SK-N-SH (cell line): ENCODE measurements around the gene FAM20C. TPM values are rescaled to one million over a fixed set of nuclear protein-coding genes. Genes with fewer than 3 reads are reported as not detected.

ENCODE experiments used
- CTCF ChIA-PET: fragments of 300-600, 350-600 bp; formaldehyde crosslinking; extraction: SDS; loops from one replicate; lab custom pipeline; 2021; lab: Yijun Ruan, JAX
- POLR2A ChIA-PET: fragments of 350-600 bp; sonication (Branson Sonifier 250); formaldehyde crosslinking; extraction: SDS; loops from one replicate; lab custom pipeline; 2020; ENCODE audit warnings: antibody characterized with exemption, inconsistent platforms; lab: Yijun Ruan, JAX
- DNase-seq: peaks from one replicate; pipeline ENCODE4 v3.0.0; 2012
- H2AFZ ChIP-seq: fragments of 200-600 bp; sonication (generic); 2 replicates; pipeline ENCODE4 v1.8.1; 2016; ENCODE audit warnings: antibody characterized with exemption, mild to moderate bottlenecking, low read depth
- H3F3A ChIP-seq: fragments of 200-600 bp; sonication (generic); replicated peaks from 2 replicates; pipeline ENCODE3; 2016; ENCODE audit warnings: antibody characterized with exemption, mild to moderate bottlenecking; ENCODE audit not compliant: insufficient read depth
- H3K27ac ChIP-seq, 2 experiments: fragments of 200-500 bp in 1 of 2; fragments of 200-600 bp in 1 of 2; sonication (Bioruptor generic) in 1 of 2; sonication (generic), shearing (Covaris generic) in 1 of 2; 2 replicates each; pipeline versions ENCODE4 v1.5.1 to v1.6.1; 2014 to 2016; ENCODE audit warnings: low read depth in 2 of 2, inconsistent platforms in 1 of 2, low read length in 1 of 2, mild to moderate bottlenecking in 1 of 2, mixed read lengths in 1 of 2
- H3K27me3 ChIP-seq: fragments of 200-600 bp; sonication (generic), shearing (Covaris generic); 2 replicates; pipeline ENCODE4 v1.6.1; 2016; ENCODE audit warnings: mixed run types; ENCODE audit not compliant: insufficient read depth
- H3K36me3 ChIP-seq, 2 experiments: fragments of 200-500 bp in 1 of 2; fragments of 200-600 bp in 1 of 2; sonication (Bioruptor generic) in 1 of 2; sonication (generic) in 1 of 2; replicated peaks in 1 of 2; 2 replicates each; pipeline versions ENCODE3 to v1.5.1; 2014 to 2016; ENCODE audit warnings: low read length in 1 of 2, mild to moderate bottlenecking in 1 of 2; ENCODE audit not compliant: insufficient read depth in 2 of 2, control insufficient read depth in 1 of 2
- H3K4me1 ChIP-seq, 2 experiments: fragments of 200-500 bp in 1 of 2; fragments of 200-600 bp in 1 of 2; sonication (Bioruptor generic) in 1 of 2; sonication (generic), shearing (Covaris generic) in 1 of 2; 2 replicates each; pipeline versions ENCODE4 v1.5.1 to v1.6.1; 2014 to 2016; ENCODE audit warnings: low read depth in 1 of 2, low read length in 1 of 2, mixed run types in 1 of 2; ENCODE audit not compliant: insufficient read depth in 2 of 2, control insufficient read depth in 1 of 2
- H3K4me2 ChIP-seq: fragments of 200-600 bp; sonication (generic), shearing (Covaris generic); 2 replicates; pipeline ENCODE4 v1.6.1; 2017; ENCODE audit warnings: mixed run types
- H3K4me3 ChIP-seq, 2 experiments: fragments of 200-500 bp in 1 of 2; fragments of 200-600 bp in 1 of 2; sonication (Bioruptor generic) in 1 of 2; sonication (generic), shearing (Covaris generic) in 1 of 2; 2 replicates each; pipeline versions ENCODE4 v1.5.1 to v1.8.1; 2014 to 2016; ENCODE audit warnings: low read depth in 2 of 2, inconsistent platforms in 1 of 2, low read length in 1 of 2, mild to moderate bottlenecking in 1 of 2, mixed read lengths in 1 of 2, moderate library complexity in 1 of 2
- H3K79me2 ChIP-seq: fragments of 200-600 bp; sonication (generic); 2 replicates; pipeline ENCODE4 v1.8.1; 2017; ENCODE audit warnings: mild to moderate bottlenecking; ENCODE audit not compliant: insufficient read depth
- H3K9ac ChIP-seq: fragments of 200-600 bp; sonication (generic); 2 replicates; pipeline ENCODE4 v1.6.1; 2017; ENCODE audit warnings: mixed run types
- H3K9me2 ChIP-seq: fragments of 200-600 bp; sonication (generic); 2 replicates; pipeline ENCODE4 v1.6.1; 2017; ENCODE audit warnings: mixed run types
- H3K9me3 ChIP-seq: fragments of 200-600 bp; sonication (generic); 2 replicates; pipeline ENCODE4 v1.6.1; 2017; ENCODE audit warnings: mixed run types, mild to moderate bottlenecking, moderate library complexity
- H4K20me1 ChIP-seq: fragments of 200-600 bp; sonication (generic); 2 replicates; pipeline ENCODE4 v1.6.1; 2017; ENCODE audit warnings: mild to moderate bottlenecking, mixed run types; ENCODE audit not compliant: insufficient read depth
- CHD2 ChIP-seq: fragments of 150-350 bp; IDR thresholded peaks from 2 replicates; pipeline ENCODE4 v1.6.1; 2018; ENCODE audit warnings: low read length; ENCODE audit not compliant: partially characterized antibody
- EP300 ChIP-seq, 2 experiments: IDR thresholded peaks; 2 replicates each; pipeline versions ENCODE4 v1.4.0 to v1.6.1; 2012; ENCODE audit warnings: borderline replicate concordance in 1 of 2, low read depth in 1 of 2, low read length in 1 of 2
- EZH2phosphoT487 ChIP-seq: fragments of 200-600 bp; sonication (generic); IDR thresholded peaks from 2 replicates; pipeline ENCODE4 v1.6.1; 2017; ENCODE audit warnings: low read depth, mixed run types, mild to moderate bottlenecking, antibody characterized with exemption, moderate library complexity, borderline replicate concordance
- FOSL2 ChIP-seq: IDR thresholded peaks from 2 replicates; pipeline ENCODE4 v1.4.0; 2012; ENCODE audit warnings: low read depth, mild to moderate bottlenecking, moderate library complexity, borderline replicate concordance
- FOXM1 ChIP-seq: IDR thresholded peaks from 2 replicates; pipeline ENCODE4 v1.4.0; 2012; ENCODE audit warnings: low read depth, mild to moderate bottlenecking
- GABPA ChIP-seq: IDR thresholded peaks from 2 replicates; pipeline ENCODE4 v1.4.0; 2012; ENCODE audit warnings: low read depth, mild to moderate bottlenecking
- MEF2A ChIP-seq: IDR thresholded peaks from 2 replicates; pipeline ENCODE4 v1.4.0; 2012; ENCODE audit warnings: low read depth, borderline replicate concordance
- NRF1 ChIP-seq: IDR thresholded peaks from 2 replicates; pipeline ENCODE4 v1.6.1; 2012; ENCODE audit warnings: low read depth, mild to moderate bottlenecking, low read length
- POLR2AphosphoS5 ChIP-seq: IDR thresholded peaks from 2 replicates; pipeline ENCODE4 v1.6.1; 2012; ENCODE audit warnings: low read depth, low read length
- RAD21 ChIP-seq: IDR thresholded peaks from 2 replicates; pipeline ENCODE4 v1.6.1; 2012; ENCODE audit warnings: mild to moderate bottlenecking, low read length
- RFX5 ChIP-seq: IDR thresholded peaks from 2 replicates; pipeline ENCODE4 v1.6.1; 2012; ENCODE audit warnings: mild to moderate bottlenecking, improper control_type of control experiment, low read length
- RXRA ChIP-seq: IDR thresholded peaks from 2 replicates; pipeline ENCODE4 v1.4.0; 2012; ENCODE audit warnings: low read depth, mild to moderate bottlenecking, borderline replicate concordance
- SIN3A ChIP-seq: IDR thresholded peaks from 2 replicates; pipeline ENCODE4 v1.6.1; 2012; ENCODE audit warnings: low read depth, mild to moderate bottlenecking, low read length, moderate library complexity, borderline replicate concordance
- TAF1 ChIP-seq: IDR thresholded peaks from 2 replicates; pipeline ENCODE4 v1.6.1; 2012; ENCODE audit warnings: low read depth, mild to moderate bottlenecking, low read length, moderate library complexity, borderline replicate concordance
- polyA plus RNA-seq, 3 experiments: library from polyadenylated mRNA; depleted of rRNA; stranded (reverse); fragments of >200 nt; gene quantifications; 2 replicates each; pipeline ENCODE4 v1.2.3, GENCODE V29; 2012
- TF ChIP-seq, protein P1 (sequence below): IDR thresholded peaks from 2 replicates; pipeline ENCODE4; 2012
- TF ChIP-seq, protein P2 (sequence below): fragments of 150-350 bp; IDR thresholded peaks from 2 replicates; pipeline ENCODE4 v1.6.1; 2016; ENCODE audit warnings: mild to moderate bottlenecking, low read depth, low read length
- TF ChIP-seq, protein P3 (sequence below): IDR thresholded peaks from 2 replicates; pipeline ENCODE4 v1.4.0; 2012; ENCODE audit warnings: low read depth
- TF ChIP-seq, protein P4 (sequence below): IDR thresholded peaks from 2 replicates; pipeline ENCODE4 v1.4.0; 2012; ENCODE audit warnings: low read depth, borderline replicate concordance
- TF ChIP-seq, protein P5 (sequence below): IDR thresholded peaks from 2 replicates; pipeline ENCODE4 v1.6.1; 2012; ENCODE audit warnings: mild to moderate bottlenecking, low read depth, low read length, moderate library complexity
- TF ChIP-seq, protein P6 (sequence below): fragments of 150-350 bp; IDR thresholded peaks from 2 replicates; pipeline ENCODE4 v1.6.1; 2017; ENCODE audit warnings: antibody characterized with exemption, low read length, low read depth, borderline replicate concordance

FAM20C gene
- polyA plus RNA-seq, 1 of the 3 experiments (the other 2 are of a cell fraction) = 12.7 TPM

DNA sequence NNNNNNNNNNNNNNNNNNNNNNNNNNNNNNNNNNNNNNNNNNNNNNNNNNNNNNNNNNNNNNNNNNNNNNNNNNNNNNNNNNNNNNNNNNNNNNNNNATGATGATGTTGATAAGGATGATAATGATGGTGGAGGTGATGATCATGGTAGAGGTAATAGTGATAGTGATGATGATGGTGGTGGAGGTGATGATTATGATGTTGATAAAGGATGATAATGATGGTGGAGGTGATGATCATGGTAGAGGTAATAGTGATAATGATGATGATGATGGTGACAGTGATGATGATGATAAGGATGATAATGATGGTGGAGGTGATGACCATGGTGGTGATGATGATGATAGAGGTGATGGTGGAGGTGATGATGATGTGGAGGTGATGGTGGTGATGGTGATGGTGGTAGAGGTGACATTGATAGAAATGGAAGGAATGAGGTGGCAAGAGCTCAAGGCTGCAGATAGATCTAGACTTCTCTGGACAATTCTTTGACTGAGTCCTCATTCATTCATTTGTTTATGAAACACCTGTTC is 47.8 kb downstream of the FAM20C start:
- DNase-seq = no peak
- no peaks in the 10 kb centered on the region for H3K9me2 ChIP-seq
- H3K9me3 ChIP-seq = no peaks in the 10 kb centered on the region
- no peak overlapping the region for H3K4me2 ChIP-seq
- H3K9ac ChIP-seq = no peak overlapping the region
- H3K79me2 ChIP-seq = no peaks in the 10 kb centered on the region
- TF ChIP-seq EZH2phosphoT487 = no peak
- TF ChIP-seq RAD21 = no peak
- TF ChIP-seq RXRA = no peak
- TF ChIP-seq, protein P1, sequence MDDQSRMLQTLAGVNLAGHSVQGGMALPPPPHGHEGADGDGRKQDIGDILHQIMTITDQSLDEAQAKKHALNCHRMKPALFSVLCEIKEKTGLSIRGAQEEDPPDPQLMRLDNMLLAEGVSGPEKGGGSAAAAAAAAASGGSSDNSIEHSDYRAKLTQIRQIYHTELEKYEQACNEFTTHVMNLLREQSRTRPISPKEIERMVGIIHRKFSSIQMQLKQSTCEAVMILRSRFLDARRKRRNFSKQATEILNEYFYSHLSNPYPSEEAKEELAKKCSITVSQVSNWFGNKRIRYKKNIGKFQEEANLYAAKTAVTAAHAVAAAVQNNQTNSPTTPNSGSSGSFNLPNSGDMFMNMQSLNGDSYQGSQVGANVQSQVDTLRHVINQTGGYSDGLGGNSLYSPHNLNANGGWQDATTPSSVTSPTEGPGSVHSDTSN = no peak
- TF ChIP-seq, protein P2, sequence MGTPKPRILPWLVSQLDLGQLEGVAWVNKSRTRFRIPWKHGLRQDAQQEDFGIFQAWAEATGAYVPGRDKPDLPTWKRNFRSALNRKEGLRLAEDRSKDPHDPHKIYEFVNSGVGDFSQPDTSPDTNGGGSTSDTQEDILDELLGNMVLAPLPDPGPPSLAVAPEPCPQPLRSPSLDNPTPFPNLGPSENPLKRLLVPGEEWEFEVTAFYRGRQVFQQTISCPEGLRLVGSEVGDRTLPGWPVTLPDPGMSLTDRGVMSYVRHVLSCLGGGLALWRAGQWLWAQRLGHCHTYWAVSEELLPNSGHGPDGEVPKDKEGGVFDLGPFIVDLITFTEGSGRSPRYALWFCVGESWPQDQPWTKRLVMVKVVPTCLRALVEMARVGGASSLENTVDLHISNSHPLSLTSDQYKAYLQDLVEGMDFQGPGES = no peak
- TF ChIP-seq, protein P3, sequence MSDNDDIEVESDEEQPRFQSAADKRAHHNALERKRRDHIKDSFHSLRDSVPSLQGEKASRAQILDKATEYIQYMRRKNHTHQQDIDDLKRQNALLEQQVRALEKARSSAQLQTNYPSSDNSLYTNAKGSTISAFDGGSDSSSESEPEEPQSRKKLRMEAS = no peak
- no peak for TF ChIP-seq GABPA
- TF ChIP-seq FOSL2 = no peak
- no peak for TF ChIP-seq TAF1
- no peak for TF ChIP-seq EP300 (IDR thresholded peaks at IDR 0.05; ENCODE audit: borderline replicate concordance in 1 of 2, low read depth in 1 of 2, low read length in 1 of 2)
- TF ChIP-seq MEF2A = no peak
- TF ChIP-seq, protein P4, sequence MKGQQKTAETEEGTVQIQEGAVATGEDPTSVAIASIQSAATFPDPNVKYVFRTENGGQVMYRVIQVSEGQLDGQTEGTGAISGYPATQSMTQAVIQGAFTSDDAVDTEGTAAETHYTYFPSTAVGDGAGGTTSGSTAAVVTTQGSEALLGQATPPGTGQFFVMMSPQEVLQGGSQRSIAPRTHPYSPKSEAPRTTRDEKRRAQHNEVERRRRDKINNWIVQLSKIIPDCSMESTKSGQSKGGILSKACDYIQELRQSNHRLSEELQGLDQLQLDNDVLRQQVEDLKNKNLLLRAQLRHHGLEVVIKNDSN = no peak
- TF ChIP-seq POLR2AphosphoS5 = no peak
- TF ChIP-seq RFX5 = no peak
- TF ChIP-seq, protein P5, sequence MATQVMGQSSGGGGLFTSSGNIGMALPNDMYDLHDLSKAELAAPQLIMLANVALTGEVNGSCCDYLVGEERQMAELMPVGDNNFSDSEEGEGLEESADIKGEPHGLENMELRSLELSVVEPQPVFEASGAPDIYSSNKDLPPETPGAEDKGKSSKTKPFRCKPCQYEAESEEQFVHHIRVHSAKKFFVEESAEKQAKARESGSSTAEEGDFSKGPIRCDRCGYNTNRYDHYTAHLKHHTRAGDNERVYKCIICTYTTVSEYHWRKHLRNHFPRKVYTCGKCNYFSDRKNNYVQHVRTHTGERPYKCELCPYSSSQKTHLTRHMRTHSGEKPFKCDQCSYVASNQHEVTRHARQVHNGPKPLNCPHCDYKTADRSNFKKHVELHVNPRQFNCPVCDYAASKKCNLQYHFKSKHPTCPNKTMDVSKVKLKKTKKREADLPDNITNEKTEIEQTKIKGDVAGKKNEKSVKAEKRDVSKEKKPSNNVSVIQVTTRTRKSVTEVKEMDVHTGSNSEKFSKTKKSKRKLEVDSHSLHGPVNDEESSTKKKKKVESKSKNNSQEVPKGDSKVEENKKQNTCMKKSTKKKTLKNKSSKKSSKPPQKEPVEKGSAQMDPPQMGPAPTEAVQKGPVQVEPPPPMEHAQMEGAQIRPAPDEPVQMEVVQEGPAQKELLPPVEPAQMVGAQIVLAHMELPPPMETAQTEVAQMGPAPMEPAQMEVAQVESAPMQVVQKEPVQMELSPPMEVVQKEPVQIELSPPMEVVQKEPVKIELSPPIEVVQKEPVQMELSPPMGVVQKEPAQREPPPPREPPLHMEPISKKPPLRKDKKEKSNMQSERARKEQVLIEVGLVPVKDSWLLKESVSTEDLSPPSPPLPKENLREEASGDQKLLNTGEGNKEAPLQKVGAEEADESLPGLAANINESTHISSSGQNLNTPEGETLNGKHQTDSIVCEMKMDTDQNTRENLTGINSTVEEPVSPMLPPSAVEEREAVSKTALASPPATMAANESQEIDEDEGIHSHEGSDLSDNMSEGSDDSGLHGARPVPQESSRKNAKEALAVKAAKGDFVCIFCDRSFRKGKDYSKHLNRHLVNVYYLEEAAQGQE = no peak
- TF ChIP-seq, protein P6, sequence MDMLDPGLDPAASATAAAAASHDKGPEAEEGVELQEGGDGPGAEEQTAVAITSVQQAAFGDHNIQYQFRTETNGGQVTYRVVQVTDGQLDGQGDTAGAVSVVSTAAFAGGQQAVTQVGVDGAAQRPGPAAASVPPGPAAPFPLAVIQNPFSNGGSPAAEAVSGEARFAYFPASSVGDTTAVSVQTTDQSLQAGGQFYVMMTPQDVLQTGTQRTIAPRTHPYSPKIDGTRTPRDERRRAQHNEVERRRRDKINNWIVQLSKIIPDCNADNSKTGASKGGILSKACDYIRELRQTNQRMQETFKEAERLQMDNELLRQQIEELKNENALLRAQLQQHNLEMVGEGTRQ = no peak
- no peak for TF ChIP-seq NRF1
- TF ChIP-seq CHD2 = no peak
- no peak for TF ChIP-seq FOXM1
- TF ChIP-seq SIN3A = no peak
- H3F3A ChIP-seq = no peaks in the 10 kb centered on the region
- H3K4me1 ChIP-seq = no peaks in the 10 kb centered on the region
- peaks cover 0 to 5% of the 10 kb centered on the region in 2 experiments for H3K36me3 ChIP-seq
- ChIA-PET CTCF (interaction anchor here (1.2 kb wide), 1 partner anchor 24 kb away, joined by 3 read pairs; no protein-coding TSS in a partner anchor), POLR2A (no interaction called here)
- H3K27ac ChIP-seq = no peak overlapping the region
- no peaks in the 10 kb centered on the region for H4K20me1 ChIP-seq
- H3K4me3 ChIP-seq = no peak overlapping the region
- no peak overlapping the region for H2AFZ ChIP-seq
- no peaks in the 10 kb centered on the region for H3K27me3 ChIP-seq
